ENCODE data around the gene RRBP1. TPM values are rescaled to one million over a fixed set of nuclear protein-coding genes. Genes with fewer than 3 reads are reported as not detected.

Gene RRBP1
- total RNA-seq, 1 experiment from 2014 or later: 79.2 TPM

DNA sequence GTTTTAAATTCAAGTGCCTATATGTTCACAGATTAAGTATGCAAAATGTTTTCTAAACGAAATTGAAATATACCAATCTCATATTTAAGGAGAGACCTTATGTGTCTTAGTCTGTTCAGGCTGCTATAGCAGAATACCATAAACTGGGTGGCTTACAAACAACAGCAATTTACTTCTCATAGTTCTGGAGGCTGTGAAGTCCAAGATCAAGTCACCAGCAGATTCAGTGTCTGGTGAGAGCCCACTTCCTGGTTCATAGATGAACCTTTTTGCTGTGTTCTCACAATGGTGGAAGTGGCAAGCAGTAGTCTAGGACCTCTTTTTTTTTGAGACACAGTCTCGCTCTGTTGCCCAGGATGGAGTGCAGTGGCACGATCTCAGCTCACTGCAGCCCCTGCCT is 115.7 kb downstream of the RRBP1 start:
- H3K27me3 ChIP-seq (ENCODE audit: control insufficient read depth, insufficient read depth, low read length): no peaks in the 10 kb centered on the region
- no peaks in the 10 kb centered on the region for H3K36me3 ChIP-seq (replicated peaks; ENCODE audit: control insufficient read depth, insufficient read depth, low read length)
- no peak overlapping the region for H3K4me3 ChIP-seq (ENCODE audit: insufficient read depth, low read depth, low read length)
- DNase-seq: no peak

DNA sequence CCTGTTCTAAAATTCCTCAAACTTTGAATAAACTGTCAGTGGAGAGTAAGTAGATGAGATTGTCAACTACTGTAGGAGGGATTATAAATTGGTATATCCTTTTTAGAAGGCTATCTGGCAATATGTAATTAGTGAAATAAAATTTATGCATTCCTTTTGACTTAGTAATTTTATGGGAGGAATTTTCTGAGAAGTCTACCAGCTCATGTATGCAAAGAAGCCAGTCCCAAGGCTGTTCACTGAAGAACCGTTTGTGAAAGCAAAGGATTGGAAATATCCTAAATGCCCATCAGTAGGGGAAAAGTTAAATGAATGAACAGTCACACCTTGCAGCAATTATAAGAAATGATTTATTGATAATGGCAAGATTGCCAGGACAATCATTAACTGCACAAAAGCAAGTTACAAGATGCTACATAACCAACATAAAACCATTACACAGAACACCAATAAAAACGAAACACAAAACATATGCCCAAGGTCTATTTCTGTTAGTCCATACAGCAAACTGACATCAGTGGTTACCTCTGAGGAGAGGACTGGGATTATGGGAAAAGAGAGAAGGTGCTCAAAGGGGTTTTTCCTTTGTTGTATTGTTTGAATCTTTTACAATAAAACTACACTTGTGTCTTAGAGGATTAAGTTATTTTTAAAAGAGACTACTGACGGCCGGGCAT is 116.7 kb downstream of the RRBP1 start:
- no peak for DNase-seq
- H3K4me3 ChIP-seq (ENCODE audit: insufficient read depth, low read depth, low read length): no peak overlapping the region
- H3K27me3 ChIP-seq (ENCODE audit: control insufficient read depth, insufficient read depth, low read length): no peaks in the 10 kb centered on the region
- no peaks in the 10 kb centered on the region for H3K36me3 ChIP-seq (replicated peaks; ENCODE audit: control insufficient read depth, insufficient read depth, low read length)

Other genes with a start within 250 kb of the RRBP1 start
- 3.1 and 5.0 TPM in 2 replicates for gene BFSP1, start 150.9 kb downstream of the RRBP1 start, total RNA-seq (2014; rRNA removed; shearing (Covaris generic))
- gene DSTN, start 112.2 kb downstream of the RRBP1 start, total RNA-seq (2014; rRNA removed; shearing (Covaris generic)): 112 and 126 TPM in 2 replicates
- not detected in 2 replicates for gene BANF2, start 17.7 kb upstream of the RRBP1 start, total RNA-seq (2014; rRNA removed; shearing (Covaris generic))